Erythroblast (primary cell): Measurements from ENCODE around the gene KCNAB3.

ENCODE experiments used
- GATA1 ChIP-seq: IDR thresholded peaks from 2 replicates; pipeline ENCODE4 v1.6.1; 2011; ENCODE audit warnings: low read depth, mild to moderate bottlenecking, control low read depth, low read length, moderate library complexity
- POLR2A ChIP-seq: IDR thresholded peaks from 2 replicates; pipeline ENCODE4 v1.6.1; 2011; ENCODE audit warnings: mild to moderate bottlenecking, low read length

GRCh38 chr17:7945651-7946050, 16.0 kb upstream of the KCNAB3 start:
- no peak for TF ChIP-seq POLR2A
- no peak for TF ChIP-seq GATA1
